COLO829 (cell line): ENCODE data around the gene GNA15.

Source experiments
- DNase-seq: peaks from one replicate; pipeline ENCODE4 v3.0.0; 2012; ENCODE audit warnings: low spot score

GNA15 gene

GRCh38 chr19:3121821-3122511 is 13.9 kb upstream of the GNA15 start:
- DNase-seq = no peak

DNA sequence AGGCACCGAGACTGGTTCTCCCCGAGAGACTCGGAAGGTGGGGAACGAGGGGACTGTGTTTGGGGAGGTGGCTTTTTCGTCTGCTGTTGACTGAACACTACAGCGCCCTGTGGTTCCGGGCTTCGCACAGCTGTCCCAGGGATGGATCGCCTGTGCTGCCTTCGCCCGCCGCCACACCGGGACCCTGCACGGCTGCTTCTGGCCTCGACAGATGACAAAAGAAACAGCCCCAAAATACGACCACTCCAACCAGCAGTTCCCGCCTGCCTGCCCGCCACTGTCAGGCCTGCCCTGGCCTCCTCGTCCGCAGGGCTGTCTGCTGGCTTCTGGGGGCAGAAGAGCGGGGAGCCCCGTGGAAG is 13.3 kb upstream of the GNA15 start:
- DNase-seq = no peak

GRCh38 chr19:3123088-3123721 is 12.6 kb upstream of the GNA15 start:
- DNase-seq = no peak

DNA sequence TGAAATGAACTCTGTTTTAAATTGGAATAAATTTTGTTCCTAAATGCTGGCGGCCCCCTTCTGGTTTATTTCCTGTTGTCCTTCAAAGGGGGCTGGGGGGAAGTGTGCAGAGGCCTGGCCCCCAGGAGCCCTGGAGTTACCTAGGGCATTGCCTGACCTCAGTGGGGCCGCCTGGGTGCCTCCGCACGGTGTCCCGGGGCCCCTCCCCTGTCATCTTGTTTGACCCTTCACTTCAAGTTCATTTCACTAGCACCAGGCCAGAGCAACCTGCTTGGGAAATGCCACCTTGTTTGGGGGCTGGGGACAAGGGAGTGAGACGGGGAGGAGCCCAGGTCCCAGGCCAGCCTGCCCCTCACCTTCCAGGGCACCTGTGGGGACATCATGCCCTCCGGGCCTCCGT is 11.9 kb upstream of the GNA15 start:
- DNase-seq = no peak

- DNase-seq = no peak
These were observed 11.2 kb upstream of the GNA15 start for GRCh38 chr19:3124630-3125029.

DNA sequence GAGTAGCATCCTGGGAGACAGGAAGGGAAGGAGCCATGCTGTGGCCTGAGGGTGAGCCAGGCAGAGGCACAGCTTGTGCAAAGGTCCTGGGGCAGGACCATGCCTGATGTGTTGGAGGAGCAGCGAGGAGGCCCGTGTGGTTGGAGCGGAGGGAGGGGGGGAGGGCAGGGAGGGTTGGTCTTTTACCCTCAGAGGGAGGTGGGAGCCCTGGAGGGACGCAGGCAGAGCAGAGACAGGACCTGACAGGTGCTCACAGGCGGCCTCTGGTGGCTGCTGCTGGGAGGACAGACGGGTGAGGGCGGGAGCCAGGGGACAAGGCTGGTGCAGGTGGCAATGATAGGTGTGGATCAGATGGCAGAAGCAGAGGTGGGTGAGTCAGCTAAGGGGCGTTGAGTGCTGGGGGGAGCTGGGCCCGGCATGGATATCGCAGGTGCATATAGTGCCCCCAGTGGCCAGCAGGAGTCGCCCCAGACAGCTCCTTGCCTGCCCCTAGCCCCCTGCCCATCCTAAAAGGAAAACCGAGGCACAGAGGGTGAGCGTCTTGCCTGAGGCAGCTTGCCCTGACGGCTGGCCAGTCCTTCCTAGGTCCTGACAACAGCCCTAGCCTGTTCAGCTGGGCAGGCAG is 9.8 kb upstream of the GNA15 start:
- DNase-seq = no peak

- no peak for DNase-seq
These were observed 6.7 kb upstream of the GNA15 start for GRCh38 chr19:3129112-3129511.

- DNase-seq = no peak
These were observed 4.7 kb upstream of the GNA15 start for GRCh38 chr19:3131168-3131567.

GRCh38 chr19:3132971-3133792 is 2.7 kb upstream of the GNA15 start:
- no peak for DNase-seq

DNA sequence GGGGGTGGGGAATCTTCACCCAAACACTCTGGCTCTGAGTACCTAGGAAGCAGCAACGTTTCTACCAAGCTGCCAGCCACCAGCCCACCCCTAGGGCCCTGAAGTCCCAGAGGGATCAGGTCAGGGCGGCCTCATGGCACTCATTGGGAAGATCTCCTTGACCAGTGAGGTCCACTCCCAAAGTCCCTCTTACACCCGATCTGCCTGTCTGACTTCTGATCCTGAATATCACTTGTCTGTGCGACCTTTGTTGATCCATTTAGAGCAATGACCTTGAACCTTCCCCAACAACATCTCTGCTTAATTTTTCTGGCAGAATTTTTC is 2.1 kb upstream of the GNA15 start:
- DNase-seq = no peak

DNA sequence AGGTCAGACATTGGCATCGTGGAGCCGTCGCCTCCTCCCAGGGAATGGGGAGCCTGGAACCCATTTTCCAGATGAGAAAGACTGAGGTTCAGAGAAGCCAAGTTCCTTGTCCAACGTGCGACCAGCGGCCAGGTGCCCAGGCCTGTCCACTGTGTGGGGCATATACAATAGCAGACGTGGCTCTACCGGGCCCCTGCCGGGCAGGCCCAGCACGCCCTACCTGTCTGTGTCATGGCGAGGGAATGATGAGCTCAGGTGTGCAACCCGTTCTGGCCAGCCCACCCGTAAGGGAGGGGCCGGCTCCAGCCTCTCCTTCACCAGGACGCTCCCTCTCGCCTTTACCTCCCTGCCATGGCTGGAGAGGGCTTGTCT is 837 bp downstream of the GNA15 start:
- DNase-seq = no peak

DNA sequence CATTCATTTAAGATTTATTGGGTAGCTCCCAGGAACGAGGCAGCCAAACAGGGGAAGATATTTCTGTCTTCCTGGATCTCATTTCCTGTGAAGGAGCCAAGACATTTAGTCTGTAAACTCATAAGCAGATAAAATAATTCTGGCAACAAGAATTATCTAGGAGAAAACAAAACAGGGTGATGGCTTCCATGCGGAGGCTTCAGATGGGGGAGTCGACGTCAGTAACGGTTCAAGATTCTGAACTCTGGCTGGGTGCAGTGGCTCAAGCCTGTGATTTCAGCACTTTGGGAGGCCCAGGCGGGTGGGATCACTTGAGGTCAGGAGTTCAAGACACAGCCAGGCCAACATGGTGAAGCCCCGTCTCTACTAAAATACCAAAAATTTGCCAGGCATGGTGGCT is 1.3 kb downstream of the GNA15 start:
- no peak for DNase-seq

GRCh38 chr19:3138268-3138667 is 2.4 kb downstream of the GNA15 start:
- no peak for DNase-seq

GRCh38 chr19:3140667-3141038 is 4.8 kb downstream of the GNA15 start:
- DNase-seq = no peak

- DNase-seq = peak; percentile 80
These were observed 6.4 kb downstream of the GNA15 start for GRCh38 chr19:3142292-3142670.

DNA sequence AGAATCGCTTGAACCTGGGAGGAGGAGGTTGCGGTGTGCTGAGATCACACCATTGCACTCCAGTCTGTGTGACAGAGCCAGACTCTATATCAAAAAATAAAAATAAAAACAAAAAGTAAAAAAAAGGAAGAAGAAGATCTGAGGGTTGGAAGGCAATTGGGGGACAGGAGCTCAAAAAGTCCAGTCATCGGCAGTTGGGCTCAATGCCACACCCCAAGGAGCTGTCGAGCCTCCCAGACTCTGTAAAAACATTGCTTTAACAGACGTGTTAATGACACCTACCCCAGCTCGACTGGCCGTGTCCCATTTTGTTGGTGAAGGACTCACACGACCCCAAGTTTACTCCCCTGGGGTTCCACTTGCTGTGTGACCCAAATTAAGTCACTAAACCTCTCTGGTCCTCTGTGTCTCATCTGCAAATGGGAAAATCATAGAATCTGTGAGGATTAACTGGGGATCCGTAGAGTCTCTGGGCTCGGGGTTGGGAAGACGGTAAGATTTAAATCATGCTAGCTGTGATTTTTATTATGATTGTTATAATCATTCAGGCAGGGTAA is 7.0 kb downstream of the GNA15 start:
- DNase-seq = no peak

DNA sequence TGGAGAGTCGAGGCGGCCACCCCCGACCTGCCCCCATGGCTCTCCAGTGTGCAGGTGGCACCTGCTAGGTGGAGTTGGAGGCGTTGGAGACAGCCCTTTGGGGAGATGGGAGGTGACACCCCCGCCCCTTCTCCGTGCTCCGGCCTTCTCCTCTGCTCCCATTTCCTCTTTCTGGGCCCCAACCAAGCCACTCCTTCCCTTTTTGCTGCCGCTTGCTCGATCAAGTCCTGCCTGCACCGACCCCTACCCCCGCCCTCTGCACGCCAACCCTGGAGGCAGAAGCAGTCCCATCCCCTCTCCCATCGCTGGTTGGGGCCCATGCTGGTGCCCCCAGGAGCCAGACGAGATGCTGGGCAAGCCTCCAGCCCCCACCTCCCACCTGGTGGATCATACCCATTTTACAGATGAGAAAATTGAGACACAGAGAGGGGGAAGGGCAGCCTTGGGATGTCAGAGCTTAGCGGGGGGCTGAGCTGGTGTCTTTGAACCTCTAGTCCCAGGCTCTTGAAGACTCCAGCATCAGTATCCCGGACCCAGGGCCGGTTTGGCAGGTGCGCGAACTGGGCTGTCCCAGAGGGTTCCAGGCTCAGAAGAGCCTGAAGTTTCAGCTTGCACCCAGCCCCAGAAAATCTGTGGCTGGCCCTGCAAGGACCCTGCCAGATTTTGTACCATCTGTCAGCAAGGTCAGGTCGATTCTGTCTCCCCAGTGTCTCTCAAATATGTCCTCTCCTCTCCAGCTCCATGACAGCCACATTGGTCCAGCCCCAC is 10.3 kb downstream of the GNA15 start:
- DNase-seq = no peak

DNA sequence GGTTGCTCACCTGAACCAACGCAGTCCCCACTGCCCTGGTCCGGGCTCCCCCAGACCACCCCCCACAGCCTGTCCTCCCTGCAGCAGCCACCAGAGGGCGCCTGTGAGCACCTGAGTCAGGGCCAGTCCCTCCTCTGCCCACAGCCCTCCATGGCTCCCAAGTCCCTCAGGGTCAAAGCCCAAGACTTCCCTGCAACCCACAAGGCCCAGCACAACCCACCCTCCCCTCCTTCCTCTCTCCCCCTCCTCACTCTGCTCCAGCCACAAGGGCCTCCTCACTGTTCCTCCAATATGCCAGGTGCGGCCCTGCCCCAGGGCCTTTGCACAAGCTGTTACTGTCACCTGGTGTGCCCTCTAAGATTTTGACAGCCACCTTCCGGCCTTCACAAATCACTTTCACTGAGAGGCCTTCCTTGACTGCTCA is 10.9 kb downstream of the GNA15 start:
- DNase-seq = no peak

- no peak for DNase-seq
These were observed 12.7 kb downstream of the GNA15 start for GRCh38 chr19:3148503-3148902.

DNA sequence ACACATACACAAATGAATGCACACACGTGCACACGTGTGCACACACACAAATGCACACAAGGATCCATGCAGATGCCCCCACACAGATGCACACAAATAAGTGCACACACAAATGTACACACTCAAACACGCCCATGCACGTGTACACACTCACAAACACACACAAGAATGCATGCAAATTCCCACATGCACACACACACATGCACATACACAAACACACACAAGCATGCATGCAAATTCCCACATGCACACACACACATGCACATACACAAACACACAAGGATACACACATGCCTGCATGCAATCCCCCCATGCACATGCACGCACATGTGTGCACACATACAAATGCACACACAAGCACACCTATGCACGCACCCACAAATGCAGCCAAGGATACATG is 13.3 kb downstream of the GNA15 start:
- DNase-seq = no peak

- no peak for DNase-seq
These were observed 14.0 kb downstream of the GNA15 start for GRCh38 chr19:3149526-3150505.
